Superior temporal gyrus (tissue), 1 donor: ENCODE data around the gene PPFIBP1.
"Not testable (repeated sequence)": the region's sequence is repeated elsewhere in the genome, so short reads cannot be mapped to it uniquely, and the experiment has no call there.

Experiments used
- DNase-seq: peaks from one replicate; pipeline ENCODE4 v3.0.0-alpha.2; 2016; ENCODE audit errors: extremely low spot score

Gene PPFIBP1

GRCh38 chr12:27627123-27627852 is 103.3 kb downstream of the PPFIBP1 start:
- peak; percentile 46 for DNase-seq

GRCh38 chr12:27627853-27628469 is 104.0 kb downstream of the PPFIBP1 start:
- DNase-seq, result not testable (repeated sequence)

- DNase-seq, result not testable (repeated sequence)
Observed at GRCh38 chr12:27630219-27630618, 106.2 kb downstream of the PPFIBP1 start.

GRCh38 chr12:27631365-27631764 is 107.4 kb downstream of the PPFIBP1 start:
- DNase-seq, result no peak

GRCh38 chr12:27631813-27632491 is 107.9 kb downstream of the PPFIBP1 start:
- no peak for DNase-seq

GRCh38 chr12:27635349-27635972 is 111.5 kb downstream of the PPFIBP1 start:
- DNase-seq, result peak; percentile 91

- not testable (repeated sequence) for DNase-seq
Observed at GRCh38 chr12:27636569-27636968, 112.6 kb downstream of the PPFIBP1 start.

- DNase-seq, result no peak
Observed at GRCh38 chr12:27637524-27637923, 113.5 kb downstream of the PPFIBP1 start.

GRCh38 chr12:27639265-27639664 is 115.3 kb downstream of the PPFIBP1 start:
- DNase-seq, result no peak

- not testable (repeated sequence) for DNase-seq
Observed at GRCh38 chr12:27640566-27641200, 116.7 kb downstream of the PPFIBP1 start.

- DNase-seq, result not testable (repeated sequence)
Observed at GRCh38 chr12:27642361-27642760, 118.4 kb downstream of the PPFIBP1 start.

GRCh38 chr12:27642892-27643291 is 118.9 kb downstream of the PPFIBP1 start:
- not testable (repeated sequence) for DNase-seq

- no peak for DNase-seq
Observed at GRCh38 chr12:27644158-27644845, 120.3 kb downstream of the PPFIBP1 start.

- DNase-seq, result no peak
Observed at GRCh38 chr12:27645671-27646070, 121.7 kb downstream of the PPFIBP1 start.

GRCh38 chr12:27646149-27646548 is 122.1 kb downstream of the PPFIBP1 start:
- no peak for DNase-seq

GRCh38 chr12:27650011-27650410 is 126.0 kb downstream of the PPFIBP1 start:
- no peak for DNase-seq

GRCh38 chr12:27651201-27651600 is 127.2 kb downstream of the PPFIBP1 start:
- no peak for DNase-seq

GRCh38 chr12:27652174-27652763 is 128.3 kb downstream of the PPFIBP1 start:
- DNase-seq, result peak; percentile 96

GRCh38 chr12:27653661-27654060 is 129.7 kb downstream of the PPFIBP1 start:
- DNase-seq, result no peak

- not testable (repeated sequence) for DNase-seq
Observed at GRCh38 chr12:27655476-27655875, 131.5 kb downstream of the PPFIBP1 start.

- DNase-seq, result no peak
Observed at GRCh38 chr12:27657296-27657695, 133.3 kb downstream of the PPFIBP1 start.
